Measurements from ENCODE around the gene WWOX. TPM values are rescaled to one million over a fixed set of nuclear protein-coding genes. Genes with fewer than 3 reads are reported as not detected.

WWOX gene
- total and polyA plus RNA-seq, 2 of the 4 experiments (the other 2 are of a cell fraction): 2.7 to 5.4 TPM

DNA sequence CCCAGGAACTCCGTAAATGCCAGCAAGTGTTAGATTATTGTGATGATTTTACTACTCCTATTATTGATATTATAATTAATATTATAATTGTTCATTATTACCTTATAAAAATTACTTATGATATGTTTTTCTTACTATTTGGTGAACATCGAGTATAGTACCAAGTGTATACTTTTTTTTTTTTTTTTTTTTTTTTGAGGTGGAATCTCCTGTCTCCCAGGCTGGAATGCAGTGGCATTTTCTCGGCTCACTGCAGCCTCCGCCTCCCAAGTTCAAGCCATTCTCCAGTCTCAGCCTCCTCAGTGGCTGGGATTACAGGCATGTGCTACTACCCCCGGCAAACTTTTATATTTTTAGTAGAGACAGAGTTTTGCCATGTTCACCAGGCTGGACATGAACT, 347.0 kb downstream of the WWOX start:
- no peak overlapping the region for H2BK20ac ChIP-seq (ENCODE audit: low read depth, low read length)
- no peak overlapping the region for H3K4me2 ChIP-seq (ENCODE audit: low read depth, low read length)
- dilution Hi-C loops (cut with HindIII; ENCODE audit: low sequenced_read_pairs, unreplicated experiment): no loop called here
- TF ChIP-seq RAD21 (IDR thresholded peaks at IDR 0.05; ENCODE audit: low read length): no peak
- TF ChIP-seq MXI1 (IDR thresholded peaks at IDR 0.05; ENCODE audit: borderline replicate concordance, low read depth, low read length): no peak
- TF ChIP-seq POLR2A (IDR thresholded peaks at IDR 0.05; ENCODE audit: low read depth, low read length): no peak
- TF ChIP-seq, protein P1, sequence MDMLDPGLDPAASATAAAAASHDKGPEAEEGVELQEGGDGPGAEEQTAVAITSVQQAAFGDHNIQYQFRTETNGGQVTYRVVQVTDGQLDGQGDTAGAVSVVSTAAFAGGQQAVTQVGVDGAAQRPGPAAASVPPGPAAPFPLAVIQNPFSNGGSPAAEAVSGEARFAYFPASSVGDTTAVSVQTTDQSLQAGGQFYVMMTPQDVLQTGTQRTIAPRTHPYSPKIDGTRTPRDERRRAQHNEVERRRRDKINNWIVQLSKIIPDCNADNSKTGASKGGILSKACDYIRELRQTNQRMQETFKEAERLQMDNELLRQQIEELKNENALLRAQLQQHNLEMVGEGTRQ (IDR thresholded peaks at IDR 0.05; ENCODE audit: low read depth, low read length): no peak
- TF ChIP-seq MAFK (IDR thresholded peaks at IDR 0.05; ENCODE audit: low read depth, low read length): no peak
- TF ChIP-seq, protein P2, sequence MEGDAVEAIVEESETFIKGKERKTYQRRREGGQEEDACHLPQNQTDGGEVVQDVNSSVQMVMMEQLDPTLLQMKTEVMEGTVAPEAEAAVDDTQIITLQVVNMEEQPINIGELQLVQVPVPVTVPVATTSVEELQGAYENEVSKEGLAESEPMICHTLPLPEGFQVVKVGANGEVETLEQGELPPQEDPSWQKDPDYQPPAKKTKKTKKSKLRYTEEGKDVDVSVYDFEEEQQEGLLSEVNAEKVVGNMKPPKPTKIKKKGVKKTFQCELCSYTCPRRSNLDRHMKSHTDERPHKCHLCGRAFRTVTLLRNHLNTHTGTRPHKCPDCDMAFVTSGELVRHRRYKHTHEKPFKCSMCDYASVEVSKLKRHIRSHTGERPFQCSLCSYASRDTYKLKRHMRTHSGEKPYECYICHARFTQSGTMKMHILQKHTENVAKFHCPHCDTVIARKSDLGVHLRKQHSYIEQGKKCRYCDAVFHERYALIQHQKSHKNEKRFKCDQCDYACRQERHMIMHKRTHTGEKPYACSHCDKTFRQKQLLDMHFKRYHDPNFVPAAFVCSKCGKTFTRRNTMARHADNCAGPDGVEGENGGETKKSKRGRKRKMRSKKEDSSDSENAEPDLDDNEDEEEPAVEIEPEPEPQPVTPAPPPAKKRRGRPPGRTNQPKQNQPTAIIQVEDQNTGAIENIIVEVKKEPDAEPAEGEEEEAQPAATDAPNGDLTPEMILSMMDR (conservative IDR thresholded peaks at IDR 0.05; ENCODE audit: low read depth, low read length): no peak
- TF ChIP-seq NFE2L2 (IDR thresholded peaks at IDR 0.05; ENCODE audit: low read depth, low read length): no peak
- no peak for TF ChIP-seq MAZ (IDR thresholded peaks at IDR 0.05; ENCODE audit: borderline replicate concordance, low read depth, low read length)
- TF ChIP-seq FOS (IDR thresholded peaks at IDR 0.05; ENCODE audit: low read depth, low read length): no peak
- TF ChIP-seq SMC3 (IDR thresholded peaks at IDR 0.05; ENCODE audit: low read depth, low read length): no peak
- TF ChIP-seq CEBPB (IDR thresholded peaks at IDR 0.05; ENCODE audit: low read depth, low read length): no peak
- TF ChIP-seq, protein P3, sequence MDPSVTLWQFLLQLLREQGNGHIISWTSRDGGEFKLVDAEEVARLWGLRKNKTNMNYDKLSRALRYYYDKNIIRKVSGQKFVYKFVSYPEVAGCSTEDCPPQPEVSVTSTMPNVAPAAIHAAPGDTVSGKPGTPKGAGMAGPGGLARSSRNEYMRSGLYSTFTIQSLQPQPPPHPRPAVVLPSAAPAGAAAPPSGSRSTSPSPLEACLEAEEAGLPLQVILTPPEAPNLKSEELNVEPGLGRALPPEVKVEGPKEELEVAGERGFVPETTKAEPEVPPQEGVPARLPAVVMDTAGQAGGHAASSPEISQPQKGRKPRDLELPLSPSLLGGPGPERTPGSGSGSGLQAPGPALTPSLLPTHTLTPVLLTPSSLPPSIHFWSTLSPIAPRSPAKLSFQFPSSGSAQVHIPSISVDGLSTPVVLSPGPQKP (IDR thresholded peaks at IDR 0.05; ENCODE audit: borderline replicate concordance, low read depth, low read length): no peak
- H3K36me3 ChIP-seq (ENCODE audit: control insufficient read depth, insufficient read depth, low read length): no peaks in the 10 kb centered on the region
- no peak overlapping the region for H2AK5ac ChIP-seq (ENCODE audit: low read depth, low read length)
- no peak overlapping the region for H3K9ac ChIP-seq (ENCODE audit: low read depth, low read length)
- BruUV-seq (replicated peaks): no TSS peak
- CTCF ChIA-PET: no interaction called here
- H3K56ac ChIP-seq (ENCODE audit: extremely low read depth, insufficient read depth, low read length): no peak overlapping the region
- no peak overlapping the region for H2BK5ac ChIP-seq (ENCODE audit: low read depth, low read length, poor library complexity, severe bottlenecking)
- no peak overlapping the region for H2BK15ac ChIP-seq (ENCODE audit: low read depth, low read length)
- no peak overlapping the region for H3K14ac ChIP-seq (replicated peaks; ENCODE audit: low read depth, low read length)
- H3K27ac ChIP-seq (ENCODE audit: insufficient read depth, low read length): no peak overlapping the region
- no peaks in the 10 kb centered on the region for H4K20me1 ChIP-seq (ENCODE audit: insufficient read depth, low read length)
- ATAC-seq (ENCODE audit: low read depth) (no peak), DNase-seq (no peak)
- no peak overlapping the region for H2AK9ac ChIP-seq (replicated peaks; ENCODE audit: low read depth, low read length, poor library complexity)
- no peak overlapping the region for H4K8ac ChIP-seq (ENCODE audit: low read depth in 2 of 2, low read length in 2 of 2)
- H3K4me3 ChIP-seq (ENCODE audit: insufficient read depth, low read depth, low read length): no peak overlapping the region
- WGBS, 2 experiments (ENCODE audit: extremely low coverage in 2 of 2, insufficient read length in 1 of 2): no CpG with 5 or more reads among the region's 5 CpGs
- no peaks in the 10 kb centered on the region for H3K9me1 ChIP-seq (ENCODE audit: insufficient read depth, low read length)
- H3K4me1 ChIP-seq (ENCODE audit: control insufficient read depth, insufficient read depth, low read length): no peaks in the 10 kb centered on the region
- H4K5ac ChIP-seq (ENCODE audit: low read depth, low read length): no peak overlapping the region
- no peak overlapping the region for H3K4ac ChIP-seq (ENCODE audit: low read depth, low read length)
- no peak overlapping the region for H2BK120ac ChIP-seq (ENCODE audit: low read depth, low read length)
- POLR2A ChIA-PET (ENCODE audit: unreplicated experiment): no interaction called here
- no peak overlapping the region for H2AFZ ChIP-seq (replicated peaks; ENCODE audit: low read length, poor library complexity)
- H3K79me1 ChIP-seq (ENCODE audit: low read depth in 1 of 2, low read length in 2 of 2): no peaks in the 10 kb centered on the region
- H3K9me3 ChIP-seq (ENCODE audit: control insufficient read depth, insufficient read depth, low read length): peaks cover 4% of the 10 kb centered on the region; the same call in 1 of the 2 replicates
- H3K18ac ChIP-seq (ENCODE audit: low read depth, low read length): no peak overlapping the region
- no peak overlapping the region for H4K91ac ChIP-seq (ENCODE audit: insufficient read depth, low read depth, low read length)
- intact Hi-C loops (cut with micrococcal nuclease): no loop called here
- H3K27me3 ChIP-seq (ENCODE audit: control insufficient read depth, insufficient read depth, low read length): no peaks in the 10 kb centered on the region
- in situ Hi-C loops (cut with MboI; ENCODE audit: low sequenced_read_pairs): no loop called here
- H3K23ac ChIP-seq (ENCODE audit: low read depth, low read length): no peak overlapping the region
